Gastroesophageal sphincter (tissue), 3 donors: ENCODE data around the gene TEAD2.

Experiments used
- POLR2A ChIP-seq, 2 donors: fragments of 450-650 bp; IDR thresholded peaks; one replicate each; pipeline ENCODE4 v1.6.1; 2017; ENCODE audit warnings: antibody characterized with exemption in 2 of 2, mild to moderate bottlenecking in 2 of 2, moderate library complexity in 1 of 2
- POLR2AphosphoS5 ChIP-seq: sonication (generic); formaldehyde crosslinking; IDR thresholded peaks from one replicate; pipeline ENCODE4 v1.6.1; 2017; ENCODE audit warnings: antibody characterized with exemption
- TF ChIP-seq, protein P1 (sequence below), 4 experiments: fragments of 200-600 bp in 2 of 4; fragments of 450-650 bp in 2 of 4; sonication (generic) in 1 of 4; IDR thresholded peaks; one replicate each; pipeline ENCODE4 v1.5.1; 2017 to 2019; ENCODE audit warnings: antibody characterized with exemption in 4 of 4, mild to moderate bottlenecking in 2 of 4, moderate library complexity in 2 of 4

GRCh38 chr19:49318296-49318695 is 43.9 kb downstream of the TEAD2 start:
- TF ChIP-seq, protein P1, sequence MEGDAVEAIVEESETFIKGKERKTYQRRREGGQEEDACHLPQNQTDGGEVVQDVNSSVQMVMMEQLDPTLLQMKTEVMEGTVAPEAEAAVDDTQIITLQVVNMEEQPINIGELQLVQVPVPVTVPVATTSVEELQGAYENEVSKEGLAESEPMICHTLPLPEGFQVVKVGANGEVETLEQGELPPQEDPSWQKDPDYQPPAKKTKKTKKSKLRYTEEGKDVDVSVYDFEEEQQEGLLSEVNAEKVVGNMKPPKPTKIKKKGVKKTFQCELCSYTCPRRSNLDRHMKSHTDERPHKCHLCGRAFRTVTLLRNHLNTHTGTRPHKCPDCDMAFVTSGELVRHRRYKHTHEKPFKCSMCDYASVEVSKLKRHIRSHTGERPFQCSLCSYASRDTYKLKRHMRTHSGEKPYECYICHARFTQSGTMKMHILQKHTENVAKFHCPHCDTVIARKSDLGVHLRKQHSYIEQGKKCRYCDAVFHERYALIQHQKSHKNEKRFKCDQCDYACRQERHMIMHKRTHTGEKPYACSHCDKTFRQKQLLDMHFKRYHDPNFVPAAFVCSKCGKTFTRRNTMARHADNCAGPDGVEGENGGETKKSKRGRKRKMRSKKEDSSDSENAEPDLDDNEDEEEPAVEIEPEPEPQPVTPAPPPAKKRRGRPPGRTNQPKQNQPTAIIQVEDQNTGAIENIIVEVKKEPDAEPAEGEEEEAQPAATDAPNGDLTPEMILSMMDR (IDR thresholded peaks at IDR 0.05), result no peak
- no peak for TF ChIP-seq POLR2A (IDR thresholded peaks at IDR 0.05)
- no peak for TF ChIP-seq POLR2AphosphoS5
